Lower leg skin (tissue), 3 donors: ENCODE measurements around the gene FAM170B.

Experiments
- CTCF ChIP-seq, 3 donors: fragments of 450-650 bp; IDR thresholded peaks; one replicate each; pipeline ENCODE4 v1.5.1; 2016; ENCODE audit warnings: antibody characterized with exemption in 3 of 3, mild to moderate bottlenecking in 3 of 3, moderate library complexity in 2 of 3
- POLR2A ChIP-seq, 2 donors: fragments of 450-650 bp; IDR thresholded peaks; one replicate each; pipeline ENCODE4 v1.6.1; 2016 to 2017; ENCODE audit warnings: antibody characterized with exemption in 2 of 2, mild to moderate bottlenecking in 1 of 2, moderate library complexity in 1 of 2

- no peak for TF ChIP-seq CTCF (IDR thresholded peaks at IDR 0.05)
- no peak for TF ChIP-seq POLR2A (IDR thresholded peaks at IDR 0.05)
Measured at GRCh38 chr10:49086889-49087288, 46.9 kb downstream of the FAM170B start.
